ENCODE data around the gene PCNX2. TPM values are rescaled to one million over a fixed set of nuclear protein-coding genes. Genes with fewer than 3 reads are reported as not detected.

The PCNX2 gene
- total and polyA plus RNA-seq, 7 donors = 1.8 to 13.8 (median 5.1) TPM

- DNase-seq = no peak
- Histone ChIP-seq H3K9me3 (peaks cover 0 to 3% (median under 1%) of the 10 kb centered on the region in 4 donors), H3K27ac (no peak overlapping the region), H3K4me1 (peaks cover 0 to 20% (median 12%) of the 10 kb centered on the region in 4 donors), H3K36me3 (peaks cover 0 to 45% (median 9%) of the 10 kb centered on the region in 4 donors), H3K4me3 (no peak overlapping the region), H3K27me3 (no peaks in the 10 kb centered on the region)
- WGBS, 2 donors = 90% methylated on average over 4 of the region's 4 CpGs
- TF ChIP-seq POLR2A (IDR thresholded peaks at IDR 0.05) (no peak), EP300 (IDR thresholded peaks at IDR 0.05) (no peak), POLR2AphosphoS5 (IDR thresholded peaks at IDR 0.05) (no peak), CTCF (IDR thresholded peaks at IDR 0.05) (no peak)
- intact Hi-C loops (cut with DNase I) = loop anchor here (10.0 kb wide), 1 partner anchor 150 kb away; the partner anchor contains the start of gene MAP10
Observed at GRCh38 chr1:232954594-232955365, 340.7 kb downstream of the PCNX2 start.

- H3K4me1 ChIP-seq = peaks cover 0 to 23% (median 14%) of the 10 kb centered on the region in 4 donors
- DNase-seq = no peak
- no peaks in the 10 kb centered on the region for H3K9me3 ChIP-seq
- 82 to 83% methylated on average over 2 of the region's 2 CpGs for WGBS, 2 donors
- intact Hi-C loops (cut with DNase I) = loop anchor here (10.0 kb wide), 1 partner anchor 148 kb away; the partner anchor contains the start of gene MAP10
- TF ChIP-seq EP300 (IDR thresholded peaks at IDR 0.05) (no peak), CTCF (IDR thresholded peaks at IDR 0.05) (peak in 3 of 4 experiments; percentile 39 to 57 (median 45)), POLR2A (IDR thresholded peaks at IDR 0.05) (no peak), POLR2AphosphoS5 (IDR thresholded peaks at IDR 0.05) (no peak)
- H3K4me3 ChIP-seq = no peak overlapping the region
- no peaks in the 10 kb centered on the region for H3K27me3 ChIP-seq
- H3K27ac ChIP-seq = no peak overlapping the region
- H3K36me3 ChIP-seq = peaks cover 0 to 25% (median 2%) of the 10 kb centered on the region in 4 donors
Observed at GRCh38 chr1:232952514-232953499, 342.7 kb downstream of the PCNX2 start.

- Histone ChIP-seq H3K27ac (peak overlapping the region in 2 of 4 donors; percentile 82 to 84), H3K36me3 (peaks cover 0 to 13% (median 0%) of the 10 kb centered on the region in 4 donors), H3K27me3 (no peaks in the 10 kb centered on the region), H3K9me3 (no peaks in the 10 kb centered on the region), H3K4me1 (peaks cover 0 to 23% (median 14%) of the 10 kb centered on the region in 4 donors), H3K4me3 (peak overlapping the region; percentile 75 to 99 (median 94))
- no peak for DNase-seq
- TF ChIP-seq POLR2AphosphoS5 (IDR thresholded peaks at IDR 0.05) (no peak), EP300 (IDR thresholded peaks at IDR 0.05) (no peak), POLR2A (IDR thresholded peaks at IDR 0.05) (no peak), CTCF (IDR thresholded peaks at IDR 0.05) (no peak)
- 23 to 67% methylated on average over 1 of the region's 1 CpG for WGBS, 2 donors
- intact Hi-C loops (cut with DNase I) = loop anchor here (2.0 to 10.0 kb wide), 2 partner anchors 147 to 321 kb away; partner anchors contain the start of genes MAP10 and SIPA1L2
Observed at GRCh38 chr1:232951605-232952004, 343.9 kb downstream of the PCNX2 start.

GRCh38 chr1:232951180-232951579 lies 344.3 kb downstream of the PCNX2 start:
- no peak for TF ChIP-seq POLR2AphosphoS5 (IDR thresholded peaks at IDR 0.05)
- no peak for TF ChIP-seq POLR2A (IDR thresholded peaks at IDR 0.05)
- no peak for TF ChIP-seq CTCF (IDR thresholded peaks at IDR 0.05)
- TF ChIP-seq EP300 (IDR thresholded peaks at IDR 0.05) = no peak
- intact Hi-C loops (cut with DNase I) = loop anchor here (2.0 to 10.0 kb wide), 2 partner anchors 146 to 320 kb away; partner anchors contain the start of genes MAP10 and SIPA1L2
- Histone ChIP-seq H3K36me3 (peaks cover 0 to 9% (median 0%) of the 10 kb centered on the region in 4 donors), H3K4me3 (peak overlapping the region; percentile 75 to 99 (median 94)), H3K27me3 (no peaks in the 10 kb centered on the region), H3K9me3 (no peaks in the 10 kb centered on the region), H3K27ac (peak overlapping the region in 3 of 4 donors; percentile 79 to 84 (median 82)), H3K4me1 (peaks cover 0 to 23% (median 14%) of the 10 kb centered on the region in 4 donors)
- no peak for DNase-seq
- WGBS, 2 donors = 6 to 15% methylated on average over 5 of the region's 5 CpGs

Measured in sigmoid colon (tissue), 7 donors.